HG02870 (cell line): ENCODE results near the gene CYP2D6.
A peak's percentile ranks its signal among the peaks of the same experiment; 100 is the strongest.

Source experiments
- ATAC-seq: cut with Tn5 transposase; IDR thresholded peaks from one replicate; pipeline ENCODE4 v1.9.1; 2021; ENCODE audit warnings: mild to moderate bottlenecking, moderate library complexity; ENCODE audit not compliant: unreplicated experiment

The CYP2D6 gene

GRCh38 chr22:42090596-42091454 lies 39.8 kb downstream of the CYP2D6 start, which contains the start of gene NDUFA6:
TSS of gene NDUFA6 (minus strand) at chr22:42090772. CDS start at chr22:42090744, 28 bp downstream.
- ATAC-seq = peak; percentile 96

GRCh38 chr22:42086051-42086450 lies 44.6 kb downstream of the CYP2D6 start:
- ATAC-seq = no peak

- no peak for ATAC-seq
These were observed 45.7 kb downstream of the CYP2D6 start for GRCh38 chr22:42084874-42085273.

GRCh38 chr22:42083119-42083518 lies 47.5 kb downstream of the CYP2D6 start:
- ATAC-seq = no peak

- ATAC-seq = no peak
These were observed 50.3 kb downstream of the CYP2D6 start for GRCh38 chr22:42080287-42080686.

- ATAC-seq = peak; percentile 84
These were observed 51.0 kb downstream of the CYP2D6 start, which contains the start of gene SMDT1 for GRCh38 chr22:42079319-42080251. TSS of gene SMDT1 (plus strand) at chr22:42079700. CDS start at chr22:42079769, 69 bp downstream.

GRCh38 chr22:42078469-42079318 lies 51.9 kb downstream of the CYP2D6 start:
- ATAC-seq = no peak

- ATAC-seq = no peak
These were observed 53.0 kb downstream of the CYP2D6 start for GRCh38 chr22:42077486-42078125.

GRCh38 chr22:42076764-42077485 lies 53.7 kb downstream of the CYP2D6 start:
- ATAC-seq = no peak
